Measurements from ENCODE around the gene CYTIP. TPM values are rescaled to one million over a fixed set of nuclear protein-coding genes. Genes with fewer than 3 reads are reported as not detected.

CYTIP gene
- polyA plus RNA-seq, 1 of the 3 experiments (the other 2 are of a cell fraction): not detected

GRCh38 chr2:157479081-157480027 is 35.5 kb upstream of the CYTIP start (continued):
- TF ChIP-seq REST (IDR thresholded peaks at IDR 0.05; ENCODE audit: low read depth, low read length): no peak
- TF ChIP-seq USF2 (IDR thresholded peaks at IDR 0.05; ENCODE audit: borderline replicate concordance, low read depth, low read length): no peak
- TF ChIP-seq NRF1 (IDR thresholded peaks at IDR 0.05; ENCODE audit: low read depth, low read length): no peak
- TF ChIP-seq FOXM1 (IDR thresholded peaks at IDR 0.05; ENCODE audit: low read depth): no peak
- TF ChIP-seq NFIC (IDR thresholded peaks at IDR 0.05; ENCODE audit: borderline replicate concordance): no peak
- TF ChIP-seq MXI1 (IDR thresholded peaks at IDR 0.05; ENCODE audit: low read depth, low read length): no peak
- TF ChIP-seq CTCF (IDR thresholded peaks at IDR 0.05): no peak

- DNase-seq: no peak
- Histone ChIP-seq H3K36me3 (replicated peaks in 1 of 2; ENCODE audit: control insufficient read depth in 1 of 2, insufficient read depth in 2 of 2, low read length in 1 of 2) (no peaks in the 10 kb centered on the region), H3K79me2 (ENCODE audit: insufficient read depth) (no peaks in the 10 kb centered on the region), H3K9me2 (no peaks in the 10 kb centered on the region), H4K20me1 (ENCODE audit: insufficient read depth) (no peaks in the 10 kb centered on the region), H3K9me3 (no peaks in the 10 kb centered on the region), H3K9ac (no peak overlapping the region), H3K4me3 (ENCODE audit: low read depth in 2 of 2, low read length in 1 of 2) (no peak overlapping the region), H3K27me3 (ENCODE audit: insufficient read depth) (peaks cover 9% of the 10 kb centered on the region; the same call in 1 of the 2 replicates), H3F3A (replicated peaks; ENCODE audit: insufficient read depth) (no peaks in the 10 kb centered on the region), H3K4me1 (ENCODE audit: control insufficient read depth in 1 of 2, insufficient read depth in 2 of 2, low read depth in 1 of 2, low read length in 1 of 2) (no peaks in the 10 kb centered on the region), H2AFZ (ENCODE audit: low read depth) (no peak overlapping the region), H3K4me2 (no peak overlapping the region), H3K27ac (ENCODE audit: low read depth in 2 of 2, low read length in 1 of 2) (no peak overlapping the region)
- POLR2A ChIA-PET: no interaction called here
- CTCF ChIA-PET: interaction anchor here (1.5 kb wide), 1 partner anchor 14 kb away, joined by 5 read pairs; no protein-coding TSS in a partner anchor
- TF ChIP-seq SMC3 (IDR thresholded peaks at IDR 0.05; ENCODE audit: low read depth, low read length) (no peak), RFX5 (IDR thresholded peaks at IDR 0.05; ENCODE audit: low read length) (no peak), USF2 (IDR thresholded peaks at IDR 0.05; ENCODE audit: borderline replicate concordance, low read depth, low read length) (no peak), CHD2 (IDR thresholded peaks at IDR 0.05; ENCODE audit: low read length, partially characterized antibody) (no peak), SIN3A (IDR thresholded peaks at IDR 0.05; ENCODE audit: borderline replicate concordance, low read depth, low read length) (no peak), NFIC (IDR thresholded peaks at IDR 0.05; ENCODE audit: borderline replicate concordance) (no peak), TEAD4 (IDR thresholded peaks at IDR 0.05; ENCODE audit: borderline replicate concordance, insufficient read depth) (no peak), FOSL2 (IDR thresholded peaks at IDR 0.05; ENCODE audit: borderline replicate concordance, low read depth) (no peak), RXRA (IDR thresholded peaks at IDR 0.05; ENCODE audit: borderline replicate concordance, low read depth) (no peak), MEF2A (IDR thresholded peaks at IDR 0.05; ENCODE audit: borderline replicate concordance, low read depth) (no peak), NRF1 (IDR thresholded peaks at IDR 0.05; ENCODE audit: low read depth, low read length) (no peak), EP300 (IDR thresholded peaks at IDR 0.05; ENCODE audit: borderline replicate concordance in 1 of 2, low read depth in 1 of 2, low read length in 1 of 2) (no peak), FOXM1 (IDR thresholded peaks at IDR 0.05; ENCODE audit: low read depth) (no peak), ELF1 (IDR thresholded peaks at IDR 0.05) (no peak), RAD21 (IDR thresholded peaks at IDR 0.05; ENCODE audit: low read length) (no peak), GABPA (IDR thresholded peaks at IDR 0.05; ENCODE audit: low read depth) (no peak)
These were observed 34.0 kb upstream of the CYTIP start for GRCh38 chr2:157477919-157478318.

All from SK-N-SH (cell line).